ENCODE results near the gene EEF1A2.

- 0 out of 2 replicates have a peak, but pooled peaks have one; percentile 12 for TF ChIP-seq CTCF (IDR thresholded peaks at IDR 0.05)
- TF ChIP-seq ZFX (IDR thresholded peaks at IDR 0.05; ENCODE audit: borderline replicate concordance), result no peak
Measured at GRCh38 chr20:63483834-63484233, 15.0 kb downstream of the EEF1A2 start.

Measured in 22Rv1 (cell line).